GM18873 (cell line): ENCODE measurements around the gene PRDM11.

Experiments used
- ATAC-seq: cut with Tn5 transposase; IDR thresholded peaks from one replicate; pipeline ENCODE4 v1.9.1; 2021; ENCODE audit warnings: mild to moderate bottlenecking, moderate library complexity, moderate number of reproducible peaks; ENCODE audit not compliant: unreplicated experiment, low FRiP score

The PRDM11 gene

DNA sequence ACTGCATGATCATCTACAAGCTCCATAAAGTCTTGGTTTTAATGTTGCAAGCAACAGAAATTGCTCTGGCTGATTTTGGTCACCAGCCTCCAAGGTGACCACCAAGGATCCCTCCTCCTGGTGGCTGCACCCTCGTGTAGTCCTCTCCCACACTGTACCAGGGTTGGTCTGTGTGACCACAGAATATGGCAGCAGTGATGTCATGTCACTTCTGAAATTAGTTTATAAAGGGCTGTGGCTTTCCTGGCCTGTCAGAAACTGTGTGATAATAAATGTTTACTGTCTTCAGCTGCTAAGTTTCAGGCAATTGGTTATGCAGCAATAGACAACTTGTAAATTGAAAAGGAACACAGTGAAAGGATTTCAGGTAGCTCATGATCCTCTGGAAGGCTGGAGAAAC, 5.3 kb upstream of the PRDM11 start:
- no peak for ATAC-seq

DNA sequence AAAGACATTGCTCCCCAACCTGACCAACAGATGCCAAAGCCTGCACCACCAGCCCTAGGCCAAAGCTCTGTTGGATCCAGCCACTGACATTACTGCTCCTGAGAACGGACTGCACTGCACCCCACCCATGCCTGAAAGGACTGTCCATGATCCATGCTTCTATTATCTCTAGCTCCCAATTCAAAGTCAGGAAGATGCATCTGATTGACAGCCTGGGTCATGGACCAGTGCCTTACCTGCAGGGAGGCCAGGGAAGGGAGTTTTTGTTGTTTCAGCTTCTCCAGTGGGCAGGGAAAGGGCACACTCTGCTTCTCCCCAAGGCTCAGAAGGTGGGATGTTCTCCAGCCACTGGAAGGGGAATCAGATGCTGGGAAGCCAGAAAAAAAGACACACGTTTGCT, 4.8 kb upstream of the PRDM11 start:
- no peak for ATAC-seq

DNA sequence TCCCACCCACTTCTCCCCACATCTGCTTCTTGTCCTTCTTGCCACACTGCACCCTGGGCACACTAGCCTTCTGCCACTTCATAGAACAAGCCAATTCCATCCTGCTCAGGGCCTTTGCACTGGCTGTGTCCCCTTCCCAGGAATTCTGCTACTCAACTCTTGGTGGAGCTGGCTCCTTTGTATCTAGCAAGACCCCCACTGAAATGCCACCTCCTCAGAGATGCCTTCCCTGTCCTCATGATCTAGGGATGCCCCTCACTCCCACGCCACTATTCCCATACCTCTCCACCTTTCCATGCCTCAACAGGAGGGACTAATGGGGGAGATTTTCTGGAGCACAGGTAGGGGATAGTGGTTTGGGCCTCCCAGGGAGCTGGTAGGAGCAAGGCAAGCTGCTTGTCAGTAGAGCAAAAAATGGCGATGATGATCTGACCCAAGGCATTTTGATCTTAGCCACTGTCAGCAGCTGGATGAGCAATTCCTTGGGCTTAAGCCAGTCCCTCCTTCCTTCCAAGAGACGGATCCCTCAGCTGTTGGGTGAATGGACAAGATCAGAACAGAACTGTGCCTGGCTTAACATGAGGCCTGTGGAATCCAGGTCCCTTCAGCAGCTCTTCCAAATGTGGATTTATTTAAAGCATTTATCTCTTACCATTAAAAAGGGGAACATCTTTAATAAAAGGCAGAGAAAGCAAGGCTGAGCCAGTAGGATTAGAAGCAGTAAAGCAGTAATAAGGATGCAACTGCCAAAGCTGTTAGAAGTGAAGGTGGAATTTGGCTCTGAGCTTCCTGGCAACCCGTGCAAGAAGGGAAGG, 4.0 kb upstream of the PRDM11 start:
- ATAC-seq, result no peak

DNA sequence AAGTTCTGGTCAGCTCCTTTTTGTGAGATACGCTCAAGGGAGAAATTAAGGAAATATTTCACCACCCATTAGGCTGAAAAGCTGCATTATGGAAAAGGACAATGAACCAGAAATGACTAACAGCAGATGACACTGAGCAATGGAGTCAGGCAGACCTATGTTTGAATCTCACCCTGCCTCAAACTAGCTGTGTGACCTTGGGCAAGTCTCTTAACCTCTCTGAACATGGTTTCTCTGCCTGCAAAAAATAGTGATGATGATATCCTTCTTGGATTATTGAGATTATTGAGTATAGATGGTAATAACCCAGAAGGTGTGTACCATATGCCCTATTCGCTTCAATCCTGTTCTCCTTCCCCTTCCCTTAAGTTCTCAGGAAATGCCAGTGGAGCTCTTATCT, 2.9 kb upstream of the PRDM11 start:
- no peak for ATAC-seq

DNA sequence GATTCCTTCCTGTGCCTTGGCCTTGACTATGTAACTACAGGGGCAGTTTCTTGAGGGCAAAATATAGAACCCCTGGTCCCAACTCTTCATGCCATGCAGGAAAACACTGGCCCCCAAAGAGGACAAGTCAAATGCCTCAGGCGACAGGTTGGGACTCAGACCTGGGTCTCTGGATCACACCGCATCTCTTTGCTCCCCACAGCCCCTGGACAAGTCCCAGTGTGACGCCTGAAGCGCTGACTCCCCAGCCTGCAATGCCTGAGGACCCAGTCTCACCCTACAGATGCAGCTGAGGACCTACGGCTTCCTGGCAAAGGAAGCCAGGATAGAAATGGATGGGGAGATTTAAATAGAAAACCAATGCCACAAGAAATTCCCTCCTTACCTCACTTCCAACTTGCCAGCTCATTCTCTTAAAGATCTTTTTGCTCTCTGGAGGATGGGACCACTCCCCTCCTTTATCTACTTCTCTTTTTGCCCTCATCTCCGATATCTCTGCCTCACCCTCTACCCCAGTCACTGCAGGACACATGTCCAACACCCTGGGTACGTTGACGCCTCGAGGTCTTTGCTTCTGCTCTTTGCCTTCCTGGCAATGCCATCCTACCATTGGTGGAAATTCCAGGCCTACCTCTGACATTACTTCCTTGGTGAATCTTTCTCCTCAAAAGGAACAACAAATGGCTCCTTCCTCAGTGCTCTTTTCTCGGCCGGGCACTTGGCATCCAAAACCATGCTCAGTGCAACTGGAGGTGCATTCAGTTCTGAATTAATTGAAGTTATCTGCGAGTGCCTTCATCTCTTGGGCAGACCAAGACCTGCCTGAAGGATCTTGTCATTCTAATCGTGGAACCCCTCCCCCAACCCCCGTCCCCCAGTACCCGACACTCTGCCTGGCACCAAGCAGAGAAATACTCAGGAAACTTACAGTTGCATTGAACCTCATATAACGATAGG, 2.0 kb upstream of the PRDM11 start:
- ATAC-seq, result no peak

DNA sequence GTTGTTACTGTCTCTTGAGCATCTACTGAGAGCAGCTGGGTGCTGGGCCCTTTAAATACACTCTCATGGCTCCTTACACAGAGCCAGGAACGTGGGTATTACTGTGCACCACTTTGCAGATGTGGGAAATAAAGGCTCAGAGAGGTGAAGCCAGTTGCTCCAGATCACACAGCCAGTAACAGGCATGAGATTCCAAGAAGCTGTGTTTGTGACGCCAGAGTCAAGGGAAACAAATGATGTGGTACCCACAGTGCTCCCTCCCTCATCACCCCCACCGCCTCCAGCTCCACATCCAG, 1.4 kb upstream of the PRDM11 start:
- ATAC-seq, result no peak

DNA sequence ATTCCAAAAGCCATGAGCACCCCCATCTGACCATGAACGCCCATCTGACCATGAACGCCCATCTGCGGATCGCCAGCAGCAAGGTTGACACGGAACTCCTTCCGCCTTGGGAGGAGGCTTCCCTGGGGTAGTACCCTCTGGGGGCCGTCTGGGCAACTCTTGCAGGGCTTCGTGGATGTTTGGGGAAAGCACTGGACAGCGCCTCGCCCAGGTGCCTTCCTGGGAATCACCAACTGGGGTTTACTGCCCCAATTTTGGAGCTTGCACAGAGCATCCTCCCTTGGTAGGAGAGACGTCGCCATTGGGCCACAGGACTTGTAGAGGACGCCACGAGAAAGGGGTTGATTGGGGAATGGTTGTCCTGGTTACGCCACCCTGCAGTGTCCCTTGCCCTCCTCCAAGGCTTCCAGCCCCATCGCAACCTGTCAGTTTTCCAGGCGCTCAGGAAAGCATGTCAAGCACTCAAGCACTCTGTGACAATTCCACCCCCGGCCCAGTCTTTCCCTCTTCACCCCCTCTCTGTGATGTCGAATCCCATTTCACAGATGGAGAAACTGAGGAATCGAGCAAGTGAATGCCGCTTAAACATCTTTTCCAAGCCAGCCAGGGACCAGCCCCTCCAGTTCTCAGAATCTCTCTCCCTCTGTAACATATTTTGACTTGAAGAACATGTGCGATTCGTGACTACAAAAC, 914 bp upstream of the PRDM11 start:
- no peak for ATAC-seq

DNA sequence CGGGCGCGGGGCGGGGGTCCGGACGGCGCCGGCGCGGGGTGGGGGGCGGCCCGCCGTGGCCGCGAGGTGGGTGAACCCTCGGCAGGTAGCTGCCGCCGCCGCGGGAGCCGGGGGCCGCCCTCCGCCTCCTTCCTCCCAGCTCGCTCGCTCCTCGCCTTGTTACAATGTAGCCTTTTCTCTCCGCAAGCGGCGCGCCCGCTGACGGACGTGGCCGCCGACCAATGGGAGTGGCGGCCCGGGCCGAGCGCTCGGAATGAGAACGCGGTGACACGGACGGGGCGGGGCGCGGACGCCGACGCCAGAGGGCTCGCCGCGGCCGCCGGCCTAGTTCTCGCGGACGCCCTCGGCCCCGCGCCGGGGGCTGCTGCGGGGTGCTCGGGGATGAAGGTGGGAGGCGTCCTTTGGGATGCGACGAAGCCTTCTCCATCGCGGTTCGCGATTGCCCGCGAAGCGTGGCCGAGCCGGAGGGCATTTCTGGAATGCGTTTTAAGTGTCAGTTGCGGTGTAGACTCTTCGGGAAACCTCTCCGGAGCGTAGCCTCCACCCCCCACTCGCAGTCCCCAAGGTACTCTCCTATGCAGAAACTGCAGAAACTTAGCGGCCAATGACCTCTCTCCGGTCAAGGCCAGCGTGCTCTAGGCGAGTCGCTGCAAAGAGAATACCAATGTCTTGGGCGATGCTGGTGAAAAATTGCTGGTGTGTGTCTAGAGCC, 734 bp downstream of the PRDM11 start:
- peak; percentile 97 for ATAC-seq

DNA sequence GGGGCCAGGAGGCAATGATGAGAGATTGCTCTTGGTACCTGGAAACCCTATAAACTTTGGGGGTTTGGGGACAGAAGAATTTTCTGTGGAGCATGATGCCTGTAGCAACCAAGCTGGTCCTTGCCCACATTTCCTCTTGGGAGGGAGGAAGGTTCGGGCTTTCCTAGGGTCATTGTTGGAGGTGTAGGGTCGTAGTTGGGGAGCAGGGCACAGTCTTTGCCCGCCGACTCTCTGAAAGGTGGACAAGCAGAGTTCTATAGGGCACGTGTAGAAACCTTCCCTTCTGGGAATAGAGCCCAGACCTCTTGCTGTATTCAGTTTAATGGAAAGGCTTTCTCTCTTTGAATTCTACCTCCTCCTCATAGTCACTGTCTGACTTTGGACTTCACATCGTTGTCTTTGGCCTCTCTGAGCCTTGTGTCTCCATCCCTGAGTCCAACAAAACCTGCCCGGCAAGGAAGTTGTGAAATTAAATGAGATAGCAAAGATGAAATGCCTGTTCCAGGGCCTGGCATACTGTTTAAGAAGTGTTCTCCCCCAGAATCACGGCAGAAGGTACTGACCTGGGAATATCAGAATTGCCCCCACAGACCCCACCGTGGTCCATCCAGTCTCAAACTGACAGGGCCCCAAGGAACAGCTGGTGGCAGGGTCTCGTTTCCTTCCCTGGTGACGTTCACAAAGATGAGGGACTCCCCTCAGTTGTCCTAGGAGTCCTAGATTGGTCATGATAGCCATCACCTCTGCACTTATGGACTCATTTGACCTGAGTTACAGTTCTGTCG, 1.6 kb downstream of the PRDM11 start:
- ATAC-seq, result no peak

DNA sequence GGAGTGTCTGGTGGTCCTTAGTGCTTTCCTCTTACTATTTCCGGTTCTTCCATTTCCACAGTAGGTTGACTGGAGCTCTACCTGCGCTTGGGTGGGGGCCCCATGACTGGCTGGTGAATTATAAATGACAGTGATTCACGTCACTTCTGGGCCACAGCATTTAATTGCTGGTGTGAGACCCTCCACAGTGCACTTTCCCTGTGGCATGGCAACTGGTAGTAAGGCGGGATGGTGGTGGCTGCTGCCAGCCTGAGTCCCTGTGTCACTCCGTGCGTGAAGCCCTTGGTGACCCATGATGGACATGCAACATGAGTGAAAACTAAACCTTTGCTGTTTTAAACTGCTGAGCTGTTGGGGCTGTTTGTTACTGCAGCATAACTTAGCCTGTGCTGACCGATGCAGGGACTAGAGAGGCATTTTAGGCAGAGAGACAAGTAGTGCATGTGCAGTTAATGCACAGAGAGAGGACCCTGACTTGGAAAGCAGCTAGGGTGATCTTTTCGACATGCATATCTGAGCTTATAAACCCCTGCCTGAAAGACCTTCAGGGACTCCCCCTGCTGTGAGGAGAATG, 3.1 kb downstream of the PRDM11 start:
- ATAC-seq, result no peak

DNA sequence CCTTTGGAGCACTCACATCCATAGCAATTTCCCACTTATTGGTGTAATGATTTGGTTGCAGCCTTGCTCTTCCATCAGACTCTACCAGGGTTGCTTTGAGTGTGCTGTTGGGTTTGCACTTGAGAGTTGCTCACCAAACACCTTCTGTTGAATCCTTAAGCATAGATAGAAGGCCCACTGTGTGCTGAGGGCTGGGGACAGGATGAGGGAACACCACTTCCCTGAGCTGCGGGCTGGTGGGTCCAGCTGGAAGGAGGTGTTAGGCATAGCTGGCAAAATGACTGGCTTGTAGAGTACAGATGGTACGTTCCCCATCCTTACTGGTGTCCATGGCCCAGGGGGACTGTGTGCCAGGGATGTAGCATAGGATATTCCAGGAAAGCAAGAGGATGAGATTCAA, 3.9 kb downstream of the PRDM11 start:
- no peak for ATAC-seq

DNA sequence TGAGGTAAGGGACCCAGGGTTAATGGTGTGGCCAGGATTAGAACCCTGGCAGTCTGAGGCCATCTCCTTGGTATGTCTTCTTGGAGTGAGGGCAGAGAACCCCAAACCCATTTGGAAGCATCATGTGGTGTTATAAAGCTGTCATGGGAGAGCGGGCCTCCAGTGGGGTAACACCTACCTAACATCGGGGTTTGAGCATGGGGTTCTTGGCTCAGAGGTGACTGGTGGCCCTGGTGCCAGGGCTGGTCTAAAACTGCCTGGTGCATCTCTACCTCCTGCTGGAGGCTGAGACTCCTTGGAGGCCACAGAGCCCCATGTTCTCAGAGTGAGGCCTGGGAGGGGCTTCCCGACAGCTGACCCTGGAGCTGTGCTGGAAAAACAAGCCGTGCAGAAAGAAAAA, 4.5 kb downstream of the PRDM11 start:
- no peak for ATAC-seq

DNA sequence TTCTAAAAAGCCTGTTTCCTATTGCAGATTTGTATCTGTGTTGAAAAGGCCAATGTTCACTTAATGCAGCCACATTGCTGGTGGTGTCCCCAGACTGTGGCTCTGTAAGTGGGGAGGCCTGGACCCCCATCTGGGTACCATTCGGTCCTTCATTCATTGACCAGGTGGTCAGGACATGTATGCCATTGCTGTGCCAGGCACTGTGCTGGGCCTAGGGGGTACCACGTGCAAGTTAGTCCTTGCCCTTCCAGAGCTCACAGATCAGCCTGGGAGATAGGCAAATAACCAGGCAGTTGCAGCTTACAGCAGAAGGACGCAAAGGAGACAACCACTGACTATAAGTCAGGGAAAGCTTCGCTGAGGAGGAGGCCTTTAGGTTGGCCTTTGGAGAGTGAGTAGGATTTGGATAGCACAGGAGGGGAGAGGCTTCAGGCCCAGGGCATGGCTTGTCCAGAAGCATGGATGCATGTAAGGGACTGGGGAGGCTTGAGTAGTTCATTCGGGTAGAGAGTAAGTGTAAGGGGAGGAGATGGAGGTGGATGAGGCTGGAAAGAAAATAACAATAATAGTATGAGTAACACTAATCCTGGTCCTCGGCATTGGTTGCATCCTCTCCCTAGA, 5.0 kb downstream of the PRDM11 start:
- no peak for ATAC-seq

DNA sequence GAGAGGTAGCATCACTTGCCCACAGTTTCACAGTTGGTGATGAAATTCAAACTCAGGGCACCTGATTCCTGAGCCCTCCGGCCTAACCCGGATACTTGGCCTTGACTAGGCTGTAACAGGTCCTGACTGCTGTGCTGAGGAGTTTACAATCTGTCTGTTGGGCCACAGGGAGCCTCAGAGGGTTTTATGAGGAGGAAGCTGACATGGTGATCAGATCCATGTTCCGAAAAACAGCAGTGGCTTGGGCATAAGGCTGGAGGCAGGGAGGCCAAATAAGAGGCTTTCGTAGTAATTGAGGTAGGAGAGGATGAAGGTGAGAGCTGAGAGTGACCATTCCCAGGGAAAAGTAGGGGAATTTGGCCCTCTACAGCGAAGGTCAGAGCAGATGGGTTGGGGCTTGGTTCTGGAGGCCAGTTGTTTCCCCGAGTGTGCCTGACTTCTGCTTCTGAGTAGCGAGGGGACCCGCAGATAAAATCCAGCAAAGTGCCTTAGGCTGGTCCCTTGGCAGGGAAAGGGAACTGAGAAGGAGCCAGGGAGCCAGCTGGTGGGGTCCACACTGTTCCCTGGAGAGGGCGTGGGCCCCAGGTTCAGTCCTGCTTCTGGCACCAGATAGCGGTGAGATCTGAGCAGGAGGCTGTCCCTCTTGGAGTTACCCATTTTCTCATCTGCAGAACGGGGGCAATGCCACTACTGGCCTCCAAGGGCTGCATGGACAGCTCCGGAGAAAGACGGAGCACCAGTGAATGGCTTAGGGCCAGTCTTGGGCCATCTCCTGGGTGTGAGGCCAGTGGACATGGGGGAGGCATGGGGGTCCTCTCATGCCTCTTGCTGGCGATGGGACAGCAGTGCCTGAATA, 6.5 kb downstream of the PRDM11 start:
- ATAC-seq, result no peak

DNA sequence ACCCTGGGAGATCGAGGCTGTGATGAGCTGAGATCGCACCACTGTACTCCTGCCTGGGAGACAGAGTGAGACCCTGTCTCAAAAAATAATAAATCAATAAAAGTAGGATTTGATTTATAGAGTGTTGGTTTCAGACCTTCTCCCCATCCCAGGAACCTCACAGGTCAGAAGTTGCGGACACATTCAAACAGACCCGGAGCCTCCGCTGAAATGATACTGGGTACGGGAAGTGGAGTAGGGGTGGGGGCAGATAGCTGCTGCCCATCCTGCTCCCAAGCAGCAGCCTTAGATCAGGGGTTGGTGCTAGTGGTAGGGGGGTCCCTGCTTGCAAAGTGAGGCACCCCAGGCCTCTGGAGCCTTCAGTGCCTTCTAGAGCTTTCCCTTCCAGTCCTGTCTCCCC, 7.8 kb downstream of the PRDM11 start:
- no peak for ATAC-seq

DNA sequence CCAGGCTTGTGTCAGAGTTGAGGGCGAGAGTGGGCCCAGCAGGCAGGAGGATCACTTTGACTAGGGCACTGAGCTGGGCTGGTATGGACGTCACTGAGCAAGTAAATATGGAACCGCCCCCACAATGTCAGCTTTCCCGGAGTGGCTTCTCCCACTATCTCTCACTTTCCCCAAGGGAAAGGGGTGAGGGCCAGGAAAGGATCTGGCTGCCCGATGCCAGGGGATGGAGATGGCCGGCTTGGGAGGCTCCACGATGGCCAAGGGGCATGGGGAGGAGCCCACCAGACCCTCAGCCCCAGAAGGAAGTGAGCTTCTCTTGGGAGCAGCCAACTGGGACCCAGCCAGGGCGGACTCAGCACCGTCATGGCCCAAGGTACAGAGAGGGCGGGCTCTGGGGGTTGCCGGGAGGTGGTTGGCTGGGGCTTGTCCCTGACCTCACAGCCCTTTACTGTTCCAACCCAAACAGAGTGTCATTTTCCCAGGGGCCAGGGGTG, 8.7 kb downstream of the PRDM11 start:
- ATAC-seq, result no peak

DNA sequence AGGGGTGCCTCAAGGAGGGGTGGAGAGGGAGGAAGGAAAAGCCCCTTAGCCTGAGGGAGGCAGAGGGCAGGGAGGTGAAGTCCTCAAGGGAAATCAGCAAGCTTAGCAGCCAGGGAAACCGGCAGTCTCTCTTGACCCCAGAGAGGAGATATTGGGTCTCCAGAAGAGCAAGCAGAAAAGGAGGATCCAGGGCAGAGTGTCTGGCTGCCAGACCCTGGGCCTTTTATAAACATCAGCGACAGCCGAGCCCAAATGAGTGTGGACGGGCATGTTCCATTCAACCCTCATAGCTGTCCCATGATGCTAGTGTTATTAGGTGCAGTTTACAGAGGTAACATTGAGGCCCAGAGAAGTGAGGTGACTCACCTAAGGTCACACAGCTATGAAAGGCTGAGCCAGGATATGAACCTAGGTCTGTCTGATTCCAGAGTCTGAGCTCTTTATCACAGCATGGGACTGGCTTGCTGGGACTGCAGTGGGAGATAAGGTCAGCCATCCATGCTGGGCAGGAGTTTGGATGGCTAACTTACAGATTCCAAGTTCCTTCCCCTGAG, 9.3 kb downstream of the PRDM11 start:
- ATAC-seq, result no peak

DNA sequence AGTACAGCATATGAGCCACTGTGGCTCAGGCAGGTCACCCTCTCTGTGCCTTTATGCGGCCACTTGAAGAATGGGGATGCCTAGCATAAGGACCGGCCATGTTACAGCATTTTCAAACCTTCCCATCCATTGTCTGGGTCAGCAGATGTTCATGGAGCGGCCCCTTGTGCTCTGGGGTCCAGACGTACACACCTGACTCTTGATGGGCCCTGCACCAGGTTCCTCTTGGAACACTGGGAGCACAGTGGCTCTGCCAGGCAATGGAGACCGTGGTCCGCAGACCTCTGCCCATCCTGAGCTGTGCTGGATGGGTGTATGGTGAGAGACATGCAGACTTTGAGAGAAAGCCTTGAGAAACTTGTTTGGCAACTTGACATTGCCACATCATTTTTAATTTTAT, 9.8 kb downstream of the PRDM11 start:
- ATAC-seq, result no peak
